ENCODE measurements around the gene CSTA. TPM values are rescaled to one million over a fixed set of nuclear protein-coding genes. Genes with fewer than 3 reads are reported as not detected.

Gene CSTA
- total and polyA plus RNA-seq, 5 donors = 1.5 to 4.1 (median 3.7) TPM

GRCh38 chr3:122322095-122323075, 2.7 kb upstream of the CSTA start:
- intact Hi-C loops (cut with DNase I) = no loop called here
- no peak for ATAC-seq
- no peaks in the 10 kb centered on the region for H3K27me3 ChIP-seq (ENCODE audit: control insufficient read depth, insufficient read depth)
- 77% methylated on average over 5 of the region's 5 CpGs for WGBS
- DNase-seq = no peak
- peaks cover 1% of the 10 kb centered on the region for H3K9me3 ChIP-seq (ENCODE audit: control insufficient read depth, low read length)
- H3K27ac ChIP-seq (ENCODE audit: low read length) = no peak overlapping the region
- no peaks in the 10 kb centered on the region for H3K4me1 ChIP-seq (ENCODE audit: control insufficient read depth, insufficient read depth, low read length)
- no peak overlapping the region for H3K4me3 ChIP-seq (ENCODE audit: low read length)

GRCh38 chr3:122325769-122326168, 721 bp downstream of the CSTA start:
- WGBS = 89% methylated on average over 3 of the region's 3 CpGs
- Histone ChIP-seq H3K27me3 (ENCODE audit: control insufficient read depth, insufficient read depth) (no peaks in the 10 kb centered on the region), H3K4me1 (ENCODE audit: control insufficient read depth, insufficient read depth, low read length) (no peaks in the 10 kb centered on the region), H3K27ac (ENCODE audit: low read length) (no peak overlapping the region), H3K9me3 (ENCODE audit: control insufficient read depth, low read length) (no peaks in the 10 kb centered on the region), H3K4me3 (ENCODE audit: low read length) (no peak overlapping the region)
- no peak for ATAC-seq
- no peak for DNase-seq
- intact Hi-C loops (cut with DNase I) = no loop called here

GRCh38 chr3:122331886-122332285, 6.8 kb downstream of the CSTA start:
- intact Hi-C loops (cut with DNase I) = no loop called here
- 66% methylated on average over 4 of the region's 4 CpGs for WGBS
- ATAC-seq (no peak), DNase-seq (no peak)
- H3K4me3 ChIP-seq (ENCODE audit: low read length) = no peak overlapping the region
- H3K9me3 ChIP-seq (ENCODE audit: control insufficient read depth, low read length) = no peaks in the 10 kb centered on the region
- no peak overlapping the region for H3K27ac ChIP-seq (ENCODE audit: low read length)
- H3K27me3 ChIP-seq (ENCODE audit: control insufficient read depth, insufficient read depth) = no peaks in the 10 kb centered on the region
- no peaks in the 10 kb centered on the region for H3K4me1 ChIP-seq (ENCODE audit: control insufficient read depth, insufficient read depth, low read length)

DNA sequence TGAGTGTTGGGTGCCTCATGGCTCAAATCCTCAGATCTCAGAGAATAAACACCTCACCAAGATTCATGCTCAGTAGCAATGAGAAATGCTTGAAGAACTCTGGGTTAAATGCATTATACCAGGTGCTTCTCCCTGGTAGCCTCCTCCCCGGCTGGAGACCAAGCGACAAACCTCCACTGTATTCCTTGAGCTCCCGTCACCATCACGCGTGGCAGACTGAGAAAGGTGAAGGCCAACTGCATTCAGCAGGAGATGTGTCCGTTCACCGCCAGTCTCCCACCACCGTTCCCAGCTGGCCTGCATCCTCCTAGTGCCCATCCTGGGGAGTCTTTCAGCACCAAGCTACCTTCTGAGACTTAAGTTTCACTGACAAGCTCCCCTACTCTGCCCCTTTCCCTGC, 7.5 kb downstream of the CSTA start:
- Histone ChIP-seq H3K4me1 (ENCODE audit: control insufficient read depth, insufficient read depth, low read length) (no peaks in the 10 kb centered on the region), H3K9me3 (ENCODE audit: control insufficient read depth, low read length) (no peaks in the 10 kb centered on the region), H3K27ac (ENCODE audit: low read length) (no peak overlapping the region), H3K4me3 (ENCODE audit: low read length) (no peak overlapping the region), H3K27me3 (ENCODE audit: control insufficient read depth, insufficient read depth) (no peaks in the 10 kb centered on the region)
- DNase-seq = no peak
- intact Hi-C loops (cut with DNase I) = no loop called here
- ATAC-seq = no peak
- WGBS = 88% methylated on average over 8 of the region's 8 CpGs

DNA sequence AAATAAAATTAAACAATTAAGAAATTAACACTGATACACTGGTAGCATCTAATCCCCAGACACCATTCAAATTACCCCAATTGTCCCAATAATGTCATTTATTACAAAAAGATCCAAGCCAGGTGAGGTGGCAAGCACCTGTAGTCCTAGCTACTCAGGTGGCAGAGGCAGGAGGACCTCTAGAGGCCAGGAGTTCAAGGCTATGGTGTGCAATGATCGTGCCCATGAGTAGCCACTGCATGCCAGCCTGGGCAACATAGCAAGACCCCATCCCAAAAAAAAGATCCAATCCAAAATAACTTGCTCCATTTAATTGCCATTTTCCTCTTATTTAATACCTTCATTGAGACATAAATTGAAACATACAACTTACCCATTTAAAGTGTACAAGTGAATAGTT, 17.8 kb downstream of the CSTA start:
- intact Hi-C loops (cut with DNase I) = no loop called here
- Histone ChIP-seq H3K27ac (ENCODE audit: low read length) (no peak overlapping the region), H3K27me3 (ENCODE audit: control insufficient read depth, insufficient read depth) (no peaks in the 10 kb centered on the region), H3K4me1 (ENCODE audit: control insufficient read depth, insufficient read depth, low read length) (no peaks in the 10 kb centered on the region), H3K9me3 (ENCODE audit: control insufficient read depth, low read length) (no peaks in the 10 kb centered on the region), H3K4me3 (ENCODE audit: low read length) (no peak overlapping the region)
- DNase-seq = no peak
- WGBS = 72% methylated on average over 1 of the region's 1 CpG
- ATAC-seq = no peak

DNA sequence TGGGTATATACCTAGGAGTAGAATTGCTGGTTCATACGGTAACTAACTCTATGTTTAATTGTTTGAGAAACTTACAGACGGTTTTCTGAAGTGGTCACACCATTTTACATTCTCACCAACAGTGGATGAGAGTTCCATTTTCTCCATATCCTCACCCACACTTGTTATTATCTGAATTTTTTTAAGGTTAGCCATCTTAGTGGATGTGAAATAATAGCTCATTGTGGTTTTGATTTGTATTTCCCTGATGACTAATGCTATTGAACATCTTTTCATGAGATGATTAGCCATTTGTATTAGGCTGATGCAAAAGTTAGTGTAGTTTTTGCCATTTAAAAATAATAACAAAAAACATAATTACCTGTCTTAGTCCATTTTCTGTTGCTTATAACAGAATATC, 18.6 kb downstream of the CSTA start:
- Histone ChIP-seq H3K27ac (ENCODE audit: low read length) (no peak overlapping the region), H3K4me1 (ENCODE audit: control insufficient read depth, insufficient read depth, low read length) (no peaks in the 10 kb centered on the region), H3K27me3 (ENCODE audit: control insufficient read depth, insufficient read depth) (no peaks in the 10 kb centered on the region), H3K9me3 (ENCODE audit: control insufficient read depth, low read length) (no peaks in the 10 kb centered on the region), H3K4me3 (ENCODE audit: low read length) (no peak overlapping the region)
- DNase-seq (no peak), ATAC-seq (no peak)
- WGBS = 69% methylated on average over 2 of the region's 2 CpGs
- intact Hi-C loops (cut with DNase I) = no loop called here

- no peak overlapping the region for H3K4me3 ChIP-seq (ENCODE audit: low read length)
- H3K9me3 ChIP-seq (ENCODE audit: control insufficient read depth, low read length) = no peaks in the 10 kb centered on the region
- H3K4me1 ChIP-seq (ENCODE audit: control insufficient read depth, insufficient read depth, low read length) = no peaks in the 10 kb centered on the region
- H3K27ac ChIP-seq (ENCODE audit: low read length) = no peak overlapping the region
- H3K27me3 ChIP-seq (ENCODE audit: control insufficient read depth, insufficient read depth) = no peaks in the 10 kb centered on the region
- no peak for ATAC-seq
- DNase-seq = no peak
- intact Hi-C loops (cut with DNase I) = no loop called here
- WGBS = 76% methylated on average over 1 of the region's 1 CpG
Measured at GRCh38 chr3:122349171-122349570, 24.1 kb downstream of the CSTA start.

DNA sequence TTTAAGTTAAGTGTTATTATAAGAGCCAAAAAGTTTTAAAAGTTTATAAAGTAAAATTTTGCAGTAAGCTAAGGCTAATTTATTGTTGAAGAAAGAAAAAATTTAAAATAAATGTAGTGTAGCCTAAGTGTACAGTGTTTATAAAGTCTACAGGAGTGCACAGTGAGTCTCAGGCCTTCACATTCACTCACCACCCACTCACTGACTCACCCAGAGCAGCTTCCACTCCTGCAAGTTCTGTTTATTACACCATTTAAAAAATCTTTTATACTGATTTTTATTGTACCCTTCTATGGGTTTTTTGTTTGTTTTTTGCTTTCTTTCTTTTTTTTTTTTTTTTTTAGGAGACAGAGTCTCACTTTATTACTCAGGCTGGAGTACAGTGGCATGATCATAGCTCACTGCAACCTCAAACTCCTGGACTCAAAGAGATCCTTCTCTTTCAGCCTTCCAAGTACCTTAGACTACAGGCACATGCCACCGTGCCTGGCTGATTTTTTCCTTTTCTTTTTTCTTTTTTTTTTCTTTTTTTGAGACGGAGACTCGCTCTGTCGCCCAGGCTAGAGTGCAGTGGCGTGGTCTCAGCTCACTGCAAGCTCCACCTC, 25.9 kb downstream of the CSTA start:
- H3K4me3 ChIP-seq (ENCODE audit: low read length) = no peak overlapping the region
- intact Hi-C loops (cut with DNase I) = no loop called here
- ATAC-seq = no peak
- H3K27me3 ChIP-seq (ENCODE audit: control insufficient read depth, insufficient read depth) = no peaks in the 10 kb centered on the region
- WGBS = 86% methylated on average over 5 of the region's 5 CpGs
- no peak overlapping the region for H3K27ac ChIP-seq (ENCODE audit: low read length)
- H3K9me3 ChIP-seq (ENCODE audit: control insufficient read depth, low read length) = no peaks in the 10 kb centered on the region
- no peak for DNase-seq
- H3K4me1 ChIP-seq (ENCODE audit: control insufficient read depth, insufficient read depth, low read length) = no peaks in the 10 kb centered on the region

- no peak for ATAC-seq
- no peak for DNase-seq
- Histone ChIP-seq H3K4me1 (ENCODE audit: control insufficient read depth, insufficient read depth, low read length) (no peaks in the 10 kb centered on the region), H3K9me3 (ENCODE audit: control insufficient read depth, low read length) (no peaks in the 10 kb centered on the region), H3K27ac (ENCODE audit: low read length) (no peak overlapping the region), H3K4me3 (ENCODE audit: low read length) (no peak overlapping the region), H3K27me3 (ENCODE audit: control insufficient read depth, insufficient read depth) (no peaks in the 10 kb centered on the region)
- intact Hi-C loops (cut with DNase I) = no loop called here
- WGBS = 96% methylated on average over 4 of the region's 4 CpGs
Measured at GRCh38 chr3:122351612-122352011, 26.6 kb downstream of the CSTA start.

DNA sequence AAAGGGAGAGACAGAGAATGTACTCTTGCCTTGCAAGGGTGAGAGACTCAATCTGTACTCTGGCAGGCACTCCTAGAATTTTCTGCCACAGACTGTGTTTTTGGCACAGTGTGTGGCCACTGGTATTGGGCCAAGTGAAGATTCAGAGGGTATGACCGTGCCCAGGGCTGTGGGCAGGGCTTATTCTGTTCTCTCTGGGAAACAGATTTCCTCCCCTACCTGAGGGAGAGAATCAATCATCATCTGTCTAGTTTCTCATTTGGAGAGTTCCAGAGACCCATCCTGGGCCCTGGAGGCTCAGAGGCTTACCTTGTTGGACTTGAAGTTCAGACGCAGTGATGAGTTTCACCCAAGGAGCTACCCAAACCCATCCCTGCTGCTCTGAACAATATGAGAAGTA, 28.2 kb downstream of the CSTA start:
- H3K4me1 ChIP-seq (ENCODE audit: control insufficient read depth, insufficient read depth, low read length) = no peaks in the 10 kb centered on the region
- ATAC-seq = peak in 1 of 2 donors; percentile 38
- 45% methylated on average over 2 of the region's 2 CpGs for WGBS
- intact Hi-C loops (cut with DNase I) = no loop called here
- H3K27me3 ChIP-seq (ENCODE audit: control insufficient read depth, insufficient read depth) = no peaks in the 10 kb centered on the region
- no peak overlapping the region for H3K27ac ChIP-seq (ENCODE audit: low read length)
- no peak overlapping the region for H3K4me3 ChIP-seq (ENCODE audit: low read length)
- no peaks in the 10 kb centered on the region for H3K9me3 ChIP-seq (ENCODE audit: control insufficient read depth, low read length)
- DNase-seq = no peak

DNA sequence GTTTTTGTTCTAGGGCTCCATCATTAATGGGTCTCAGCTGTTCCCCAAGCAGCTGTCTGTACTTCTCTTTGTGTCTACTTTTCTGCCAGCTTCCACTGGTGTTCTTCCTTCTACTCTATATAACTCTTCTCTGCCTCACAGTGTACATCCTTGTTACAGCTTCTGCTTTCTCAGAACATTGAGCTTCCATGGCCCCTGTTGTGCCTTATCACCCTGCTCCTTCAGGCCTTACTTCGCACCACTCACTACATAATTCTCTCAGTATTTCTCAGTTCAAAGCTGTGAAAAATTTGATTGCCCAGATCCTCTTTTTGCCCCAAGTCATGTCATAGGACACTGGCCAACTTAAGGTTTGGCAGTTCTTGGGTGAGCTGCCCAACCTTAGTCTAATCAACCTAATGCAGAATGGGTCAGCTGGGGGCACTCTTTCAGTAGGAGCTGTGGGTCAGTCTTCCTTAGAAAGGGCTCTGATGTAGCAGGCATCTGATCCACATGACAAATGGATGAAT, 28.9 kb downstream of the CSTA start:
- ATAC-seq (no peak), DNase-seq (no peak)
- Histone ChIP-seq H3K4me1 (ENCODE audit: control insufficient read depth, insufficient read depth, low read length) (no peaks in the 10 kb centered on the region), H3K27me3 (ENCODE audit: control insufficient read depth, insufficient read depth) (no peaks in the 10 kb centered on the region), H3K4me3 (ENCODE audit: low read length) (no peak overlapping the region), H3K9me3 (ENCODE audit: control insufficient read depth, low read length) (no peaks in the 10 kb centered on the region), H3K27ac (ENCODE audit: low read length) (no peak overlapping the region)
- intact Hi-C loops (cut with DNase I) = no loop called here
- WGBS = 94% methylated on average over 1 of the region's 1 CpG

Measured in right cardiac atrium (tissue), 5 donors.